Endothelial cell of umbilical vein (primary cell): ENCODE measurements around the gene ADORA2A.

Source experiments
- CTCF ChIP-seq, 2 donors: IDR thresholded peaks; 1 replicate in 1 of 2; 2 replicates in 1 of 2; pipeline ENCODE4 v1.5.1; 2011; ENCODE audit warnings: low read length in 2 of 2, mild to moderate bottlenecking in 2 of 2, moderate library complexity in 2 of 2, control low read depth in 1 of 2, inconsistent platforms in 1 of 2, low read depth in 1 of 2; ENCODE audit not compliant: insufficient read depth in 1 of 2; ENCODE audit errors: extremely low read depth in 1 of 2
- MYC ChIP-seq: IDR thresholded peaks from one replicate; pipeline ENCODE4 v1.6.1; 2011; ENCODE audit warnings: mild to moderate bottlenecking, low read depth, low read length
- POLR2AphosphoS5 ChIP-seq: IDR thresholded peaks from 2 replicates; pipeline ENCODE4 v1.6.1; 2012; ENCODE audit warnings: low read depth, mild to moderate bottlenecking, control low read depth, low read length, moderate library complexity; ENCODE audit not compliant: insufficient read depth

GRCh38 chr22:24412274-24412673 is 15.1 kb upstream of the ADORA2A start:
- TF ChIP-seq CTCF (IDR thresholded peaks at IDR 0.05; ENCODE audit: extremely low read depth in 1 of 2, insufficient read depth in 1 of 2, low read depth in 1 of 2, low read length in 2 of 2) (no peak), POLR2AphosphoS5 (no peak), MYC (no peak)
